Measurements from ENCODE around the gene SPTBN5. TPM values are rescaled to one million over a fixed set of nuclear protein-coding genes. Genes with fewer than 3 reads are reported as not detected.

Gene SPTBN5
- total and polyA plus RNA-seq, 8 donors: 0.32 to 11.4 (median 0.84) TPM

DNA sequence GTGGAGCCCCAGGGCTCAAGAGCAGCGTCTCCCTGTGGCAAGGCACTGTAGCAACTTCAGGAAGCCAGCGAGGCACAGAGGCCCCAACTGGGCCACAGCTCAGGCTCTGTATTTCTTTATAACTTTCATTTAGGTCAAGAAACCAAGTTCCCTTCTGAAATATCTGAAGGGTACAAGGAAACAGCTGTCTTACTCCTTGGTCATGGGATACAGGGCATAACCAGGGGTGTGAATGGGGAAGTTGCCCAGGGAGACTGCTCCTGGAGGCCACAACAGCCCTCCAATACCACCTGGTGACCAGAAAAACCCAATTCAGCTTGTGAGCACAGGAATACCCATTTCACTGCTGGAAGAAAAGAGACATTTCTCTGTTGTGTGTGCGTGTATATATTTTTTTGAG, 13.3 kb upstream of the SPTBN5 start:
- no peaks in the 10 kb centered on the region for H3K27me3 ChIP-seq
- H3K4me1 ChIP-seq: peaks cover 0 to 17% (median 0%) of the 10 kb centered on the region in 3 donors
- H3K9me3 ChIP-seq: no peaks in the 10 kb centered on the region
- WGBS, 2 donors: 88 to 96% methylated on average over 3 of the region's 3 CpGs
- H3K27ac ChIP-seq: peak overlapping the region in 1 of 4 donors; percentile 6
- ATAC-seq (no peak), FAIRE-seq (no peak), DNase-seq (no peak)
- TF ChIP-seq, protein P1, sequence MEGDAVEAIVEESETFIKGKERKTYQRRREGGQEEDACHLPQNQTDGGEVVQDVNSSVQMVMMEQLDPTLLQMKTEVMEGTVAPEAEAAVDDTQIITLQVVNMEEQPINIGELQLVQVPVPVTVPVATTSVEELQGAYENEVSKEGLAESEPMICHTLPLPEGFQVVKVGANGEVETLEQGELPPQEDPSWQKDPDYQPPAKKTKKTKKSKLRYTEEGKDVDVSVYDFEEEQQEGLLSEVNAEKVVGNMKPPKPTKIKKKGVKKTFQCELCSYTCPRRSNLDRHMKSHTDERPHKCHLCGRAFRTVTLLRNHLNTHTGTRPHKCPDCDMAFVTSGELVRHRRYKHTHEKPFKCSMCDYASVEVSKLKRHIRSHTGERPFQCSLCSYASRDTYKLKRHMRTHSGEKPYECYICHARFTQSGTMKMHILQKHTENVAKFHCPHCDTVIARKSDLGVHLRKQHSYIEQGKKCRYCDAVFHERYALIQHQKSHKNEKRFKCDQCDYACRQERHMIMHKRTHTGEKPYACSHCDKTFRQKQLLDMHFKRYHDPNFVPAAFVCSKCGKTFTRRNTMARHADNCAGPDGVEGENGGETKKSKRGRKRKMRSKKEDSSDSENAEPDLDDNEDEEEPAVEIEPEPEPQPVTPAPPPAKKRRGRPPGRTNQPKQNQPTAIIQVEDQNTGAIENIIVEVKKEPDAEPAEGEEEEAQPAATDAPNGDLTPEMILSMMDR (IDR thresholded peaks at IDR 0.05): no peak
- H3K4me3 ChIP-seq: no peak overlapping the region
- intact Hi-C loops (cut with DNase I): loop anchor here in 1 of 3 donors (5.0 to 10.0 kb wide), 2 partner anchors 85 to 132 kb away; partner anchors contain the start of gene MAPKBP1
- H3K36me3 ChIP-seq: peaks cover 0 to 17% (median 0%) of the 10 kb centered on the region in 3 donors

DNA sequence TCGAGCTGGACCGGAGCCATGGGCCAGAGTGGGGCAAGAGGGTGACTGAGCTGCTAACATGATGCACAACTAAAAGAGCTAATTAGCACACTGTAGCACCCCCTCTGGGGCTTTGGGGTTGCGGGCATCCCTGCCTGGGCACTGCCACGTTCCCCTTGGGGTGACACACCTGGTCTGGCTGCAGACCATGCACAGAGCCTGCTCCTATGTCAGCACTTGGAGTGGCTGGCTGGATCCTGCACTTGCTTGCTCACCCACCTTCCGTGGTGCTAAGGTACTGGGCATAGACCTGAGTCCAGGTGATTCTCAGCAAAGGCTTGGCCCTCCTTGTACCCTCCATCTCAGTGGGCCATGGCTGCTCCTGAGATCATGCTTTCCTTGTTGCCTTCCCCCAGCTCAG, 12.8 kb upstream of the SPTBN5 start:
- peaks cover 0 to 17% (median 0%) of the 10 kb centered on the region in 3 donors for H3K36me3 ChIP-seq
- FAIRE-seq (no peak), ATAC-seq (no peak), DNase-seq (no peak)
- intact Hi-C loops (cut with DNase I): loop anchor here in 1 of 3 donors (5.0 to 10.0 kb wide), 2 partner anchors 84 to 132 kb away; partner anchors contain the start of gene MAPKBP1
- H3K27ac ChIP-seq: peak overlapping the region in 1 of 4 donors; percentile 6
- 90 to 94% methylated on average over 5 of the region's 5 CpGs for WGBS, 2 donors
- H3K4me1 ChIP-seq: peaks cover 0 to 12% (median 0%) of the 10 kb centered on the region in 3 donors
- no peak overlapping the region for H3K4me3 ChIP-seq
- H3K9me3 ChIP-seq: no peaks in the 10 kb centered on the region
- no peaks in the 10 kb centered on the region for H3K27me3 ChIP-seq
- TF ChIP-seq, protein P1 (IDR thresholded peaks at IDR 0.05): no peak

GRCh38 chr15:41905036-41905793, 11.4 kb upstream of the SPTBN5 start:
- Histone ChIP-seq H3K27me3 (no peaks in the 10 kb centered on the region), H3K4me1 (peaks cover 0 to 10% (median 0%) of the 10 kb centered on the region in 3 donors), H3K36me3 (peaks cover 0 to 17% (median 0%) of the 10 kb centered on the region in 3 donors), H3K27ac (no peak overlapping the region), H3K9me3 (no peaks in the 10 kb centered on the region), H3K4me3 (no peak overlapping the region)
- no peak for DNase-seq
- TF ChIP-seq, protein P1 (IDR thresholded peaks at IDR 0.05): no peak
- FAIRE-seq: no peak
- WGBS, 2 donors: 64 to 68% methylated on average over 14 of the region's 14 CpGs
- ATAC-seq: no peak
- intact Hi-C loops (cut with DNase I): loop anchor here in 1 of 3 donors (5.0 to 10.0 kb wide), 2 partner anchors 83 to 130 kb away; partner anchors contain the start of gene MAPKBP1

DNA sequence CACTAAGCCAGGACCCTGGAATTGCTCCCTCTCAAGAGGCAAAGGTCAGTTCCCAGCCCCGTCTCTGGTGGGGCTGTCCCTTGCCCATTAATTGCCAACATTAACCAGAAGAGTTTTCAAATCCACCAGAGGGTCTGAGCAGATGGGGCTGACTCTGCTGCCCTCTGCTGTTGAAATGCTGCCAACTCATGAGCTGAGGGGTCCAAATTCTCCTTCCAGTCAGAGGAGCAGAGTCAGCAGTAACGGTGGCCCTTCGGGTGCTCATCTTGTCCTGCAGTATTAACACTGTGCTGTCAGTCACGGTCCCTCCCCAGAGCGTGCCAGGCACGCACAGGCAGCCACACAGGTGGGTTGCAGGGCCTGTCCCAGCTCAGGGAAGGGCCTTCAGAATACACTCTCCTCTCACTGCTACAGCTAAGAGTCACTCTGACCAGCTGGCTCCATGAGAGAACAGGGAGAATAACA, 10.7 kb upstream of the SPTBN5 start:
- ATAC-seq: peak; percentile 65 to 82 (median 81)

More for the DNA sequence above, 10.7 kb upstream of the SPTBN5 start:
- Histone ChIP-seq H3K4me3 (no peak overlapping the region), H3K36me3 (peaks cover 0 to 17% (median 0%) of the 10 kb centered on the region in 3 donors), H3K27me3 (no peaks in the 10 kb centered on the region), H3K9me3 (no peaks in the 10 kb centered on the region), H3K27ac (no peak overlapping the region), H3K4me1 (peaks cover 0 to 5% (median 0%) of the 10 kb centered on the region in 3 donors)
- TF ChIP-seq, protein P1 (IDR thresholded peaks at IDR 0.05): peak; percentile 54 to 79 (median 76)
- DNase-seq (peak in 3 of 6 donors; percentile 49 to 65 (median 57)), FAIRE-seq (no peak)
- intact Hi-C loops (cut with DNase I): loop anchor here in 1 of 3 donors (5.0 to 10.0 kb wide), 2 partner anchors 82 to 130 kb away; partner anchors contain the start of gene MAPKBP1
- 11 to 14% methylated on average over 6 of the region's 6 CpGs for WGBS, 2 donors

Data from pancreas (tissue), 10 donors.